ENCODE measurements around the gene SETD1A. TPM values are rescaled to one million over a fixed set of nuclear protein-coding genes. Genes with fewer than 3 reads are reported as not detected.
A peak's percentile ranks its signal among the peaks of the same experiment; 100 is the strongest.

Gene SETD1A
- total and polyA plus RNA-seq, 9 of the 15 experiments (the other 6 are each of a cell fraction or from before 2014, with no cell fraction given): 0.08 to 36.0 (median 4.2) TPM

DNA sequence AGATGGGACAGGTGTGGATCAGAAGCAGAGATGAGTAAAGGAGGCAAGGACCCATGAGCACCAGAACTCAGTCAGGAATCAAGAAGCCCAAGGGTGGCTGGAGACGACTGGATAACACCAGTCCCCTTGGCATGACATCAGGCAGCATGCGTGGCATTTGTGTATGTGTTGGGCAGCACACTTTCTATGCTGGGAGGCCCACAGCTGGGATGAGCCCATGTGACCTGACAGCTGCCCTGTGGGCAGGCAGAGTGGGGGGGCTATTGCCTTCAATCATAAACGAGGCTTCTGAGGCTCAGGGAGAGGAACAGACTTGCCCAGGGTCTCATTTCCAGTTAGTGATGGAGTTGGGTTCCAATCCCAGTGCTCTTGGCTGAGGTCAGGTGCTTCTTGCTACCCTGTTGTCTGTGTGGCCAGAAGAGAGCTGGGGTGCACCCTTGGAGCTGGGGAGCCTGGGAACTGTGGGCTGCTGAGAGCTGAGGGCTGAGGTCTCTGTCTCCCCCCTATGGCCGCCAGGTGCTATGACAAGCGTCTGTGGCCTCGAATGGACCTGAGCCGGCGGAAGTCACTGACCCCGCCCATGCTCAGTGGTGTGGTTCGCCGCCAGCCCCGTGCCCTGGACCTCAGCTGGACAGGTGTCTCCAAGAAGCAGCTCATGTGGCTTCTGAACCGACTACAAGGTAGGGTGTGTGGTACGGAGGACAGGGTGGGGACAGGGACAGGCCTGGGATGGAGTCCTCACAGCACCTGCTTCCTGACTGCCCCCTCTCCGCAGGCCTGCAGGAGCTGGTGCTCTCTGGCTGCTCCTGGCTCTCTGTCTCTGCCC, 15.7 kb upstream of the SETD1A start (continued):
- TF ChIP-seq ZNF263 (CRISPR knock-in tag; IDR thresholded peaks at IDR 0.05; ENCODE audit: borderline replicate concordance): no peak; the same call in 1 of the 2 replicates
- no peak for TF ChIP-seq ZNF583 (CRISPR knock-in tag; IDR thresholded peaks at IDR 0.05)
- TF ChIP-seq ZZZ3 (IDR thresholded peaks at IDR 0.05): no peak
- no peak for TF ChIP-seq SUPT5H (IDR thresholded peaks at IDR 0.05)
- TF ChIP-seq TEAD4 (IDR thresholded peaks at IDR 0.05; ENCODE audit: low read length): no peak
- no peak for TF ChIP-seq TEAD4 (CRISPR knock-in tag; IDR thresholded peaks at IDR 0.05; ENCODE audit: borderline replicate concordance)
- TF ChIP-seq POLR2AphosphoS2 (IDR thresholded peaks at IDR 0.05; ENCODE audit: low read length): no peak
- no peak for TF ChIP-seq ZNF830 (CRISPR knock-in tag; IDR thresholded peaks at IDR 0.05)
- TF ChIP-seq, protein P1, sequence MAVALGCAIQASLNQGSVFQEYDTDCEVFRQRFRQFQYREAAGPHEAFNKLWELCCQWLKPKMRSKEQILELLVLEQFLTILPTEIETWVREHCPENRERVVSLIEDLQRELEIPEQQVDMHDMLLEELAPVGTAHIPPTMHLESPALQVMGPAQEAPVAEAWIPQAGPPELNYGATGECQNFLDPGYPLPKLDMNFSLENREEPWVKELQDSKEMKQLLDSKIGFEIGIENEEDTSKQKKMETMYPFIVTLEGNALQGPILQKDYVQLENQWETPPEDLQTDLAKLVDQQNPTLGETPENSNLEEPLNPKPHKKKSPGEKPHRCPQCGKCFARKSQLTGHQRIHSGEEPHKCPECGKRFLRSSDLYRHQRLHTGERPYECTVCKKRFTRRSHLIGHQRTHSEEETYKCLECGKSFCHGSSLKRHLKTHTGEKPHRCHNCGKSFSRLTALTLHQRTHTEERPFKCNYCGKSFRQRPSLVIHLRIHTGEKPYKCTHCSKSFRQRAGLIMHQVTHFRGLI (CRISPR knock-in tag; IDR thresholded peaks at IDR 0.05): no peak
- TF ChIP-seq LEF1 (IDR thresholded peaks at IDR 0.05): no peak
- TF ChIP-seq, protein P2, sequence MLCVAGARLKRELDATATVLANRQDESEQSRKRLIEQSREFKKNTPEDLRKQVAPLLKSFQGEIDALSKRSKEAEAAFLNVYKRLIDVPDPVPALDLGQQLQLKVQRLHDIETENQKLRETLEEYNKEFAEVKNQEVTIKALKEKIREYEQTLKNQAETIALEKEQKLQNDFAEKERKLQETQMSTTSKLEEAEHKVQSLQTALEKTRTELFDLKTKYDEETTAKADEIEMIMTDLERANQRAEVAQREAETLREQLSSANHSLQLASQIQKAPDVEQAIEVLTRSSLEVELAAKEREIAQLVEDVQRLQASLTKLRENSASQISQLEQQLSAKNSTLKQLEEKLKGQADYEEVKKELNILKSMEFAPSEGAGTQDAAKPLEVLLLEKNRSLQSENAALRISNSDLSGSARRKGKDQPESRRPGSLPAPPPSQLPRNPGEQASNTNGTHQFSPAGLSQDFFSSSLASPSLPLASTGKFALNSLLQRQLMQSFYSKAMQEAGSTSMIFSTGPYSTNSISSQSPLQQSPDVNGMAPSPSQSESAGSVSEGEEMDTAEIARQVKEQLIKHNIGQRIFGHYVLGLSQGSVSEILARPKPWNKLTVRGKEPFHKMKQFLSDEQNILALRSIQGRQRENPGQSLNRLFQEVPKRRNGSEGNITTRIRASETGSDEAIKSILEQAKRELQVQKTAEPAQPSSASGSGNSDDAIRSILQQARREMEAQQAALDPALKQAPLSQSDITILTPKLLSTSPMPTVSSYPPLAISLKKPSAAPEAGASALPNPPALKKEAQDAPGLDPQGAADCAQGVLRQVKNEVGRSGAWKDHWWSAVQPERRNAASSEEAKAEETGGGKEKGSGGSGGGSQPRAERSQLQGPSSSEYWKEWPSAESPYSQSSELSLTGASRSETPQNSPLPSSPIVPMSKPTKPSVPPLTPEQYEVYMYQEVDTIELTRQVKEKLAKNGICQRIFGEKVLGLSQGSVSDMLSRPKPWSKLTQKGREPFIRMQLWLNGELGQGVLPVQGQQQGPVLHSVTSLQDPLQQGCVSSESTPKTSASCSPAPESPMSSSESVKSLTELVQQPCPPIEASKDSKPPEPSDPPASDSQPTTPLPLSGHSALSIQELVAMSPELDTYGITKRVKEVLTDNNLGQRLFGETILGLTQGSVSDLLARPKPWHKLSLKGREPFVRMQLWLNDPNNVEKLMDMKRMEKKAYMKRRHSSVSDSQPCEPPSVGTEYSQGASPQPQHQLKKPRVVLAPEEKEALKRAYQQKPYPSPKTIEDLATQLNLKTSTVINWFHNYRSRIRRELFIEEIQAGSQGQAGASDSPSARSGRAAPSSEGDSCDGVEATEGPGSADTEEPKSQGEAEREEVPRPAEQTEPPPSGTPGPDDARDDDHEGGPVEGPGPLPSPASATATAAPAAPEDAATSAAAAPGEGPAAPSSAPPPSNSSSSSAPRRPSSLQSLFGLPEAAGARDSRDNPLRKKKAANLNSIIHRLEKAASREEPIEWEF (CRISPR knock-in tag; IDR thresholded peaks at IDR 0.05): no peak
- TF ChIP-seq ARHGAP35 (IDR thresholded peaks at IDR 0.05; ENCODE audit: partially characterized antibody): no peak
- peak in 1 of 2 experiments; percentile 18; a peak in 1 of 4 replicates for TF ChIP-seq RCOR1 (IDR thresholded peaks at IDR 0.05; ENCODE audit: borderline replicate concordance in 1 of 2, low read depth in 2 of 2, low read length in 2 of 2)
- TF ChIP-seq SRF (CRISPR knock-in tag; IDR thresholded peaks at IDR 0.05): no peak
- no peak for TF ChIP-seq U2AF1 (optimal IDR thresholded peaks at IDR 0.05; ENCODE audit: low read depth, low read length)
- peak; percentile 13 for TF ChIP-seq ZFP36 (IDR thresholded peaks at IDR 0.05; ENCODE audit: low read depth, low read length, partially characterized antibody)
- no peak for TF ChIP-seq THRAP3 (IDR thresholded peaks at IDR 0.05; ENCODE audit: borderline replicate concordance)
- no peak for TF ChIP-seq TARDBP (IDR thresholded peaks at IDR 0.05)
- 0 out of 2 replicates have a peak, but pooled peaks have one; percentile 11 for TF ChIP-seq TCF7 (IDR thresholded peaks at IDR 0.05; ENCODE audit: borderline replicate concordance)
- TF ChIP-seq MTA2 (IDR thresholded peaks at IDR 0.05; ENCODE audit: low read depth): no peak
- TF ChIP-seq ARID2 (IDR thresholded peaks at IDR 0.05): no peak
- TF ChIP-seq HMG20A (CRISPR knock-in tag; conservative IDR thresholded peaks at IDR 0.05): no peak
- TF ChIP-seq, protein P3, sequence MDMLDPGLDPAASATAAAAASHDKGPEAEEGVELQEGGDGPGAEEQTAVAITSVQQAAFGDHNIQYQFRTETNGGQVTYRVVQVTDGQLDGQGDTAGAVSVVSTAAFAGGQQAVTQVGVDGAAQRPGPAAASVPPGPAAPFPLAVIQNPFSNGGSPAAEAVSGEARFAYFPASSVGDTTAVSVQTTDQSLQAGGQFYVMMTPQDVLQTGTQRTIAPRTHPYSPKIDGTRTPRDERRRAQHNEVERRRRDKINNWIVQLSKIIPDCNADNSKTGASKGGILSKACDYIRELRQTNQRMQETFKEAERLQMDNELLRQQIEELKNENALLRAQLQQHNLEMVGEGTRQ (CRISPR knock-in tag; IDR thresholded peaks at IDR 0.05): peak; percentile 16; the same call in 1 of the 2 replicates
